Bronchial epithelial cell (primary cell): ENCODE measurements around the gene FAM184B. TPM values are rescaled to one million over a fixed set of nuclear protein-coding genes. Genes with fewer than 3 reads are reported as not detected.

Source experiments
- DNase-seq: peaks from one replicate; pipeline ENCODE4 v3.0.0-alpha.2; 2010; ENCODE audit warnings: low read depth
- FAIRE-seq: peaks from 2 replicates; lab custom pipeline; 2011; peaks lifted over from hg19 to GRCh38; lab: Jason Lieb, UNC
- H3K27me3 ChIP-seq: 2 replicates; pipeline ENCODE4 v1.5.1; 2011; ENCODE audit warnings: low read length; ENCODE audit not compliant: control insufficient read depth, insufficient read depth
- H3K36me3 ChIP-seq: 2 replicates; pipeline ENCODE4 v1.5.1; 2011; ENCODE audit warnings: low read length; ENCODE audit not compliant: control insufficient read depth, insufficient read depth
- H3K4me3 ChIP-seq: 2 replicates; pipeline ENCODE4 v1.5.1; 2011; ENCODE audit warnings: mild to moderate bottlenecking, low read depth, low read length, control low read depth
- total RNA-seq: library from RNA; depleted of rRNA; stranded (reverse); fragments of >200 nt; gene quantifications from 2 replicates; pipeline ENCODE4 v1.2.1, GENCODE V29; 2014
- TF ChIP-seq, protein P1 (sequence below): IDR thresholded peaks from 2 replicates; pipeline ENCODE4 v1.5.1; 2011; ENCODE audit warnings: mild to moderate bottlenecking, moderate library complexity, low read length, control low read depth, inconsistent platforms; ENCODE audit not compliant: insufficient read depth, severe bottlenecking

The FAM184B gene
- total RNA-seq, 1 donor from 2014 or later = not detected

DNA sequence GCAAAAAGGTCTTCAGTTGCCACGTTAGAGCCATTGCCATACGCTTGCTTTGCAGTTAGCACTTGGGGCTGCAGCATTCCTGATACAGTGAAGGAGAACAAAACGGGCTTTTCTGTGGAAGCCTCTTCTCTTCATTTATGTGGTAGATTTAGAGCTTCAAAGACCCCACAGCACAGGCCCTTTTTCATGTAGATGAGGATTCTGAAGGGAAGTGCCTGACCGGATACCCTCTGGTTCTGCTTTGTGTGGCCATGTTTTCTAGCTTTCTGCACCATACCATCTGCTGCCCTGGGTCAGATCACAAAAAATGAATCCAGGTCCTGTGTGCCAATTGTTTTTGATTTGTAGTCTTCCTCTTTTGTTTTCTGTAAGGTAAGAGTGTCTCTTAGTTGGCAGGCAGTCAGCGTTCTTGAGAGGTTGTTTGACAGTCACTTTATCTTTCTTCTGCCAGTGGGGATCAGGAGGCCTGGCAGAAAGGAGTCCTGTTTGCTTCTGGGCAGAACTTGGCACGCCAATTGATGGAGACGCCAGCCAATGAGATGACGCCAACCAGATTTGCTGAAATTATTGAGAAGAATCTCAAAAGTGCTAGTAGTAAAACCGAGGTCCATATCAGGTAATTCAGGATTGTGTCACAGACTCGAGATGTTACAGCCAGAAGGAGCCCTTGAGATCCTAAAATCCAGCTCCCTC lies 196.8 kb downstream of the FAM184B start:
- DNase-seq (no peak), FAIRE-seq (no peak)
- TF ChIP-seq, protein P1, sequence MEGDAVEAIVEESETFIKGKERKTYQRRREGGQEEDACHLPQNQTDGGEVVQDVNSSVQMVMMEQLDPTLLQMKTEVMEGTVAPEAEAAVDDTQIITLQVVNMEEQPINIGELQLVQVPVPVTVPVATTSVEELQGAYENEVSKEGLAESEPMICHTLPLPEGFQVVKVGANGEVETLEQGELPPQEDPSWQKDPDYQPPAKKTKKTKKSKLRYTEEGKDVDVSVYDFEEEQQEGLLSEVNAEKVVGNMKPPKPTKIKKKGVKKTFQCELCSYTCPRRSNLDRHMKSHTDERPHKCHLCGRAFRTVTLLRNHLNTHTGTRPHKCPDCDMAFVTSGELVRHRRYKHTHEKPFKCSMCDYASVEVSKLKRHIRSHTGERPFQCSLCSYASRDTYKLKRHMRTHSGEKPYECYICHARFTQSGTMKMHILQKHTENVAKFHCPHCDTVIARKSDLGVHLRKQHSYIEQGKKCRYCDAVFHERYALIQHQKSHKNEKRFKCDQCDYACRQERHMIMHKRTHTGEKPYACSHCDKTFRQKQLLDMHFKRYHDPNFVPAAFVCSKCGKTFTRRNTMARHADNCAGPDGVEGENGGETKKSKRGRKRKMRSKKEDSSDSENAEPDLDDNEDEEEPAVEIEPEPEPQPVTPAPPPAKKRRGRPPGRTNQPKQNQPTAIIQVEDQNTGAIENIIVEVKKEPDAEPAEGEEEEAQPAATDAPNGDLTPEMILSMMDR = no peak
- H3K36me3 ChIP-seq = peaks cover 18% of the 10 kb centered on the region
- H3K27me3 ChIP-seq = no peaks in the 10 kb centered on the region
- no peak overlapping the region for H3K4me3 ChIP-seq

DNA sequence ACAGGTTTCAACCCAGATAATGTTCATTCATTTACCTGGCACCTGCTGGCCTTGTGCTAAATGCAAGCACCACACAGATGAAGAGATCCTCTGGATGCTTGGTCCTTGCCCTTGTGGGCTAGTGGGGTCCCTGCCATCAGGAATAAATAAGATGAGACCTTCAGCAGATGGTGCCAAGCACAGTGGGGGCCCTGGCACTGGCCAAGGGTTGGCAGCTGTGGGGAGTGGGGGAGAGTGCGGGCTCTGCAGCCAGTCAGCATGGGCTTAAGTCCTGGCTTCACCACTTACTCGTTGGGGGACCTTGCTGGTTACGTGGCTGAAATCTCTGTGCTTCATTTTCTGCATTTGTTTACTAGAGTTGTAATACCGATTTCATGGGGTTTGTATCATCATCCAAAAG lies 197.5 kb downstream of the FAM184B start:
- TF ChIP-seq, protein P1 = no peak
- Histone ChIP-seq H3K27me3 (no peaks in the 10 kb centered on the region), H3K4me3 (no peak overlapping the region), H3K36me3 (peaks cover 18% of the 10 kb centered on the region)
- DNase-seq = no peak
- no peak for FAIRE-seq

DNA sequence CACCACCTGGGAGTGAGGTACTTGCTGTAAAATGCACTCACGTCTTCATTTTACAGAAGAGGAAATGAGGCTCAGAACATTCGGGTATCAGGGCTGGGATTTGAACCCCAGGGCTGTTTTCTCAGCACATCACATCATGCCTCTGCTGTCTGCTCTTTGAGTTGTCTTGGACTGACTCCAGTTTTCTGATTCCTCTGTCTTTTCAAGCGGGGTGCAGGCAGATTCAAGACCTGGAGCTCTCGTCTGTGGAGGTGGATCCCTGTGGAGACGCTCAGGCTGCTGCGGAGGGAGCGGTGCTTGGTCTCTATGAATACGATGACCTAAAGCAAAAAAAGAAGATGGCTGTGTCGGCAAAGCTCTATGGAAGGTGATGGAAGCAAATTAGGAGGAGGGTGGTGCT lies 198.1 kb downstream of the FAM184B start:
- H3K36me3 ChIP-seq = peaks cover 18% of the 10 kb centered on the region
- DNase-seq = no peak
- FAIRE-seq = no peak
- TF ChIP-seq, protein P1 = no peak
- H3K27me3 ChIP-seq = no peaks in the 10 kb centered on the region
- no peak overlapping the region for H3K4me3 ChIP-seq

DNA sequence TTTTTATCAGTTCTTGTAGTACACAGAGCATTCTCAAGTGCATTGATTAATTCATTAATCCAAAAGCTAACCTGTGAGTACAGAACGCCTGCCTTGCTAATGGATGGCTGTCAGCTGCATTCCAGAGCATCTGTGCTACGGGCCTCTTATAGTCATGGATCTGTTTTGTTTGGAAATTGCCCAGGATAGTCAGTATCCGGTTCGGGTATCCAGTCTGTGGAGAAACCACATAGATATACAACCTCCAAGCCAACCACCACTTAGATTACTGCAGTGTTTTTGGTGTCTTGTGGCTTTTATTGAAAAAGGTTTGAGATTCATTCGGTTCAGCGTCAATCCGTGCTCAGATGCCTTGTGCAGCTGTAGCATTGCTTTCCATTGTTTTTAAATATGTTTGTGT lies 200.5 kb downstream of the FAM184B start:
- H3K36me3 ChIP-seq = peaks cover 18% of the 10 kb centered on the region
- no peak for FAIRE-seq
- no peak overlapping the region for H3K4me3 ChIP-seq

More for the DNA sequence above, 200.5 kb downstream of the FAM184B start:
- DNase-seq = no peak
- H3K27me3 ChIP-seq = no peaks in the 10 kb centered on the region
- TF ChIP-seq, protein P1 = no peak

Other genes starting within 250 kb of the FAM184B start
- 47.7 and 72.4 TPM in 2 replicates for gene LAP3, start 204.4 kb downstream of the FAM184B start, total RNA-seq
- gene MED28, start 167.0 kb downstream of the FAM184B start, total RNA-seq = 9.1 and 12.4 TPM in 2 replicates
- 25.0 and 25.5 TPM in 2 replicates for gene DCAF16, start 29.1 kb upstream of the FAM184B start, total RNA-seq
- gene NCAPG, start 29.4 kb upstream of the FAM184B start, total RNA-seq = 0.26 TPM in 2 replicates
- gene LCORL, start 240.1 kb upstream of the FAM184B start, total RNA-seq = 6.7 and 7.4 TPM in 2 replicates